BE2C (cell line): ENCODE measurements around the gene NR2F1.

Source experiments
- DNase-seq: peaks from one replicate; pipeline ENCODE4 v3.0.0-alpha.2; 2020
- H3K27me3 ChIP-seq: fragments of 250-450 bp; sonication (Bioruptor Pico); 2 replicates; pipeline ENCODE4 v1.5.1; 2020; ENCODE audit warnings: mild to moderate bottlenecking
- H3K36me3 ChIP-seq: fragments of 250-450 bp; sonication (Bioruptor Pico); 2 replicates; pipeline ENCODE4 v1.5.1; 2020; ENCODE audit warnings: mild to moderate bottlenecking
- H3K4me1 ChIP-seq: fragments of 250-450 bp; sonication (Bioruptor Pico); 2 replicates; pipeline ENCODE4 v1.5.1; 2020
- H3K4me3 ChIP-seq: 2 replicates; pipeline ENCODE4 v1.5.1; 2011; ENCODE audit warnings: low read depth, low read length
- H3K9me3 ChIP-seq: fragments of 250-450 bp; sonication (Bioruptor Pico); 2 replicates; pipeline ENCODE4 v1.5.1; 2020
- CTCF ChIP-seq: IDR thresholded peaks from 2 replicates; pipeline ENCODE4 v1.5.1; 2012; ENCODE audit warnings: mild to moderate bottlenecking, low read depth, low read length

Gene NR2F1

GRCh38 chr5:93573354-93574351 lies 9.4 kb upstream of the NR2F1 start:
- Histone ChIP-seq H3K36me3 (no peaks in the 10 kb centered on the region), H3K4me3 (no peak overlapping the region), H3K4me1 (peaks cover 14% of the 10 kb centered on the region), H3K27me3 (no peaks in the 10 kb centered on the region), H3K9me3 (no peaks in the 10 kb centered on the region)
- TF ChIP-seq CTCF: no peak
- no peak for DNase-seq

GRCh38 chr5:93574491-93575305 lies 8.3 kb upstream of the NR2F1 start:
- Histone ChIP-seq H3K36me3 (no peaks in the 10 kb centered on the region), H3K4me3 (no peak overlapping the region), H3K4me1 (peaks cover 5% of the 10 kb centered on the region; the same call in 1 of the 2 replicates), H3K27me3 (no peaks in the 10 kb centered on the region), H3K9me3 (no peaks in the 10 kb centered on the region)
- DNase-seq: no peak
- TF ChIP-seq CTCF: no peak

GRCh38 chr5:93575461-93576414 lies 7.3 kb upstream of the NR2F1 start:
- Histone ChIP-seq H3K27me3 (no peaks in the 10 kb centered on the region), H3K9me3 (no peaks in the 10 kb centered on the region), H3K36me3 (no peaks in the 10 kb centered on the region), H3K4me3 (no peak overlapping the region), H3K4me1 (no peaks in the 10 kb centered on the region)
- TF ChIP-seq CTCF: no peak
- DNase-seq: no peak

GRCh38 chr5:93576994-93577853 lies 5.8 kb upstream of the NR2F1 start:
- TF ChIP-seq CTCF: no peak
- Histone ChIP-seq H3K4me1 (no peaks in the 10 kb centered on the region), H3K36me3 (no peaks in the 10 kb centered on the region), H3K9me3 (no peaks in the 10 kb centered on the region), H3K27me3 (no peaks in the 10 kb centered on the region), H3K4me3 (no peak overlapping the region)
- DNase-seq: no peak
